Adrenal gland (tissue), 12 donors: ENCODE data around the gene ARSJ. TPM values are rescaled to one million over a fixed set of nuclear protein-coding genes. Genes with fewer than 3 reads are reported as not detected.

Experiments used
- DNase-seq, 7 donors: peaks; one replicate each; pipeline ENCODE4 v3.0.0-alpha.2; 2019 to 2020
- H3K27ac ChIP-seq, 5 donors: fragments of 200-600 bp; sonication (generic) in 4 of 5; 1 replicate in 3 of 5; 2 replicates in 2 of 5; pipeline versions ENCODE4 v1.5.1 to v1.8.0; 2016 to 2020; ENCODE audit warnings: mild to moderate bottlenecking in 1 of 5
- H3K27me3 ChIP-seq: fragments of 200-600 bp; 2 replicates; pipeline ENCODE4 v1.8.0; 2021
- H3K36me3 ChIP-seq, 2 donors: fragments of 200-600 bp; replicated peaks in 1 of 2; 1 replicate in 1 of 2; 2 replicates in 1 of 2; pipeline versions ENCODE4 v1.5.1 to v1.8.0; 2018 to 2022
- H3K4me1 ChIP-seq, 2 donors: fragments of 200-600 bp; replicated peaks in 1 of 2; 1 replicate in 1 of 2; 2 replicates in 1 of 2; pipeline versions ENCODE4 v1.5.1 to v1.8.0; 2018 to 2021
- H3K4me3 ChIP-seq, 4 donors: fragments of 200-600 bp; sonication (generic) in 3 of 4; one replicate each; pipeline ENCODE4 v1.5.1; 2016 to 2018
- H3K9me3 ChIP-seq, 3 donors: fragments of 200-600 bp; sonication (generic) in 1 of 3; replicated peaks in 1 of 3; 1 replicate in 2 of 3; 2 replicates in 1 of 3; pipeline versions ENCODE4 v1.5.1 to v1.8.0; 2016 to 2021
- CTCF ChIP-seq, 6 experiments: fragments of 450-650 bp in 4 of 6; fragments of 200-600 bp in 2 of 6; sonication (generic) in 1 of 6; IDR thresholded peaks; 1 replicate in 5 of 6; 2 replicates in 1 of 6; pipeline versions ENCODE4 v1.5.1 to v1.8.0; 2016 to 2021; ENCODE audit warnings: antibody characterized with exemption in 6 of 6, mild to moderate bottlenecking in 2 of 6, moderate library complexity in 1 of 6
- POLR2A ChIP-seq, 2 donors: fragments of 450-650 bp; IDR thresholded peaks; one replicate each; pipeline ENCODE4 v1.6.1; 2017; ENCODE audit warnings: antibody characterized with exemption in 2 of 2, mild to moderate bottlenecking in 2 of 2, moderate library complexity in 1 of 2
- WGBS, 4 donors: extraction: QIAGEN DNeasy Blood & Tissue Kit in 2 of 4; methylation state at CpG; one replicate each; pipeline versions ENCODE4 v1.1.5 to v1.1.7; 2013 to 2017; 5-methylcytosine and 5-hydroxymethylcytosine counted together
- intact Hi-C, 2 donors: fragments of 100-400 bp; cut with DNase I; formaldehyde crosslinking; loops; one replicate each; pipeline versions ENCODE4 v1.14.1 to v1.15.0; 2022 to 2023
- polyA plus RNA-seq, 3 donors: library from polyadenylated mRNA; stranded (reverse); fragments of 200-250 nt in 2 of 3; fragments of 350-450 nt in 1 of 3; fragmentation: Illumina TruSeq in 1 of 3; extraction: RNeasy Lipid Tissue Mini Kit (QIAGEN cat#74804) in 1 of 3; gene quantifications; one replicate each; pipeline ENCODE4 v1.2.3, GENCODE V29; 2013 to 2014
- total RNA-seq, 9 donors: library from RNA; depleted of rRNA in 4 of 9; stranded (reverse); fragments of >200 nt in 4 of 9; fragments of 120-200 nt in 1 of 9; fragmentation: NEBNext Ultra II Directional in 1 of 9; extraction: Animal tissue kit (Norgen Biotek cat#: 25700) in 1 of 9; gene quantifications; one replicate each; pipeline versions ENCODE4 v1.1.0 to v1.2.4, GENCODE V29; 2013 to 2023
- donor health status: healthy with polysubstance abuse.
- donor health status: Bipolar disorder and iron deficiency.
- donor health status: DM: yes; HTN: yes; CAD: no.
- donor health status: DM: no; HTN: no; CAD: no.
- donor health status: DM: no; HTN: no; CAD: no.
- donor health status: DM: yes; HTN: yes; CAD: no.

Gene ARSJ
- total and polyA plus RNA-seq, 12 donors, result 0.48 to 6.1 (median 3.0) TPM

- DNase-seq, result no peak
- no peaks in the 10 kb centered on the region for H3K27me3 ChIP-seq
- H3K36me3 ChIP-seq, result no peaks in the 10 kb centered on the region
- TF ChIP-seq POLR2A (IDR thresholded peaks at IDR 0.05) (no peak), CTCF (IDR thresholded peaks at IDR 0.05) (peak in 3 of 6 experiments; percentile 6 to 17 (median 9))
- no peak overlapping the region for H3K4me3 ChIP-seq
- intact Hi-C loops, result no loop called here
- H3K4me1 ChIP-seq, result no peaks in the 10 kb centered on the region
- H3K27ac ChIP-seq, result no peak overlapping the region
- H3K9me3 ChIP-seq, result no peaks in the 10 kb centered on the region
Measured at GRCh38 chr4:113893546-113893945, 85.9 kb downstream of the ARSJ start.

- no peak for DNase-seq
- Histone ChIP-seq H3K4me3 (no peak overlapping the region), H3K9me3 (no peaks in the 10 kb centered on the region), H3K27me3 (no peaks in the 10 kb centered on the region), H3K27ac (no peak overlapping the region), H3K4me1 (no peaks in the 10 kb centered on the region), H3K36me3 (no peaks in the 10 kb centered on the region)
- TF ChIP-seq CTCF (IDR thresholded peaks at IDR 0.05) (no peak), POLR2A (IDR thresholded peaks at IDR 0.05) (no peak)
- 53 to 80% (median 59%) methylated on average over 1 of the region's 1 CpG for WGBS, 4 donors
- intact Hi-C loops, result no loop called here
Measured at GRCh38 chr4:113888006-113888405, 91.4 kb downstream of the ARSJ start.

GRCh38 chr4:113885291-113885690 is 94.2 kb downstream of the ARSJ start:
- 76 to 84% (median 83%) methylated on average over 3 of the region's 3 CpGs for WGBS, 4 donors
- Histone ChIP-seq H3K4me3 (no peak overlapping the region), H3K4me1 (no peaks in the 10 kb centered on the region), H3K36me3 (no peaks in the 10 kb centered on the region), H3K9me3 (no peaks in the 10 kb centered on the region), H3K27me3 (no peaks in the 10 kb centered on the region), H3K27ac (no peak overlapping the region)
- DNase-seq, result no peak
- intact Hi-C loops, result no loop called here
- TF ChIP-seq CTCF (IDR thresholded peaks at IDR 0.05) (no peak), POLR2A (IDR thresholded peaks at IDR 0.05) (no peak)

- intact Hi-C loops, result no loop called here
Measured at GRCh38 chr4:113884655-113885054, 94.8 kb downstream of the ARSJ start.

More at GRCh38 chr4:113884655-113885054, 94.8 kb downstream of the ARSJ start:
- DNase-seq, result no peak
- H3K9me3 ChIP-seq, result no peaks in the 10 kb centered on the region
- no peaks in the 10 kb centered on the region for H3K27me3 ChIP-seq
- no peaks in the 10 kb centered on the region for H3K36me3 ChIP-seq
- 75 to 100% (median 85%) methylated on average over 1 of the region's 1 CpG for WGBS, 4 donors
- no peak overlapping the region for H3K4me3 ChIP-seq
- no peak overlapping the region for H3K27ac ChIP-seq
- TF ChIP-seq CTCF (IDR thresholded peaks at IDR 0.05) (no peak), POLR2A (IDR thresholded peaks at IDR 0.05) (no peak)
- no peaks in the 10 kb centered on the region for H3K4me1 ChIP-seq
